T-helper 22 cell (primary cell): ENCODE data around the gene TMEM167B.
"Not testable (repeated sequence)": the region's sequence is repeated elsewhere in the genome, so short reads cannot be mapped to it uniquely, and the experiment has no call there.

Source experiments
- DNase-seq: peaks from one replicate; pipeline ENCODE4 v3.0.0-alpha.2; 2020; ENCODE audit warnings: low read depth

The TMEM167B gene

DNA sequence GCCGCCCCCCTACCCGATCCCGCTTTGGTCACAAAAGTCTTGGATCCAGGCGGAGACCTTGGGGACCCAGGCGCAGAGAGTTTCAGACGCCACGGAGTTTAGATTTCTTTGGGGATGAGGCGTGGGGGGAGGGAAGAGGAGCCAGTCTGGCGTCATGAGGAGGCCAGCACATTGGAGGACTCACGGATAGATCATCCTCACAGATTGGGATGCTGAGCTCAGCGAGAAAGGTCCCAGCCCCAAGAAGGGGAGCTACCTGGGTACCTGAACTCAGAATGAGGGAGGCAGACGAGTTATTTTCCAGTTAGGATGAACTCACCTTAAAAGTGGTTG lies 23.7 kb downstream of the TMEM167B start:
- no peak for DNase-seq

DNA sequence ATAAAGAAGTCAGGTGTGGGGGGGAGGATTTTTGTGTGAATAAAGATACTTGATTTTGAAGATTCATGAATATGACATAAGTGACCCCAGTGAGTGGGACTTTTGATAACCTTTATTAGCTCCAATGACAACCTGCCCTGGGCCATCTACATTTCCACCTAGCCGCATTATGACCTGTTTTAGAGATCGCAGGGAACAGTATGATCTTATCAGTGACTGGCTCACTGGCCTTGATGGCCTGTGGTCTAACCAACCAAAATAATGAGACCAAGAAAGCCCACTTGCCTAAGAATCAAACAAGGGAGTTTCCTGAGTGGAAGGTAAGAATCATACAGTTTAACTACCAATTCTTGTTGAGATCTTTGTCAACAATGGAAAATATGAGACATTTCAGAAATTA lies 25.1 kb downstream of the TMEM167B start:
- DNase-seq = no peak

DNA sequence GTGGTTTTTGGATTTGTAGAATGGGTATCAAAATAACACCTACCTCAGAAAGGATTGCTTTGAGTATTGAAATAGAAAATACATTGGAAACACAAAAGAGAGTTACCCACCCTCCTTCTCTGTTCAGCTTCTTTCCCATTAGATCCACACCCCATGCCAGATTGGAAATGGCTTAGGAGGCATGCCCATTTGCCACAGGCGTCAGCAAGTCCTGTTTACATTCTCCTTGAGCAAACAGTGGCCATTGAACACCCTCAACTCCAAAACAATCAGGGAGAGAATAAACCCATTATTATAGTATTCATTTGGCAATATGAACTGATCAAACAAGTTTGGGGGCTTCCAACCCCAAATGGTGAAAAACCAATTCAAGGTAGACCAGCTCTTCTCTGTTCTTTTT lies 25.7 kb downstream of the TMEM167B start:
- DNase-seq = no peak

DNA sequence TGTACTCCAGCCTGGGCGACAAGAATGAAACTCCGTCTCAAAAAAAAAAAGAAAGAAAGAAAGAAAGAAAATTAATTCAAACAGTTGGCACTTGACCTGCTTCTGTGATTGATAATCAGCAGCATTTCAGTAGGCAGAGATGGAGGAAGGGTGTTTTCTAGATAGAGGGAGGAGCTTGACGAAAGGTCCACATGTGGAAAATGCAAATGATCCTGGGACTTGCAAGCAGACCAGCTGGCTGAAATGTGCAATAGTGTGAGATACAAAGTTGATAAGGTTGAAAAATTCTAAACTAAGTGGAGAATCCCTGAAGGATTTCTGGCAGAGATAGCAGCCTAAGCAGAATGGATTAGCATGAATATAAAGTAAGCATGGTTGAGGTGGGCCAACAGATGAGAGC lies 27.5 kb downstream of the TMEM167B start:
- no peak for DNase-seq

DNA sequence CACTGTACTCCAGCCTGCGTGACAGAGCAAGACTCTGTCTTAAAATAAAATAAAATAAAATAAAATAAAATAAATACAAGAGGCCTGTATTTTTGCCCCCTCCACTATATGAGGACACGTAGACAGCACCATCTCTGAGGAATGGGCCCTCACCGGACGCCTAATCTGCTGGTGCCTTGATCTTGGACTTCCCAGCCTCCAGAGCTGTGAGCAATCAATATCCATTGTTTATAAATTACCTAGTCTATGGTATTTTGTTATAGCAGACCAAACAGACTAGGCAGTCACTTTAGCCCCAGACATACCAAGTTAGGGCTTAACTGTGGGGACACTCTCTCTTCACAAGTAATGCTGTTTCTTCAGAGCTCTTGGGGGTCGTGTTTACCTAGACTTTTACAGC lies 29.8 kb downstream of the TMEM167B start:
- no peak for DNase-seq

DNA sequence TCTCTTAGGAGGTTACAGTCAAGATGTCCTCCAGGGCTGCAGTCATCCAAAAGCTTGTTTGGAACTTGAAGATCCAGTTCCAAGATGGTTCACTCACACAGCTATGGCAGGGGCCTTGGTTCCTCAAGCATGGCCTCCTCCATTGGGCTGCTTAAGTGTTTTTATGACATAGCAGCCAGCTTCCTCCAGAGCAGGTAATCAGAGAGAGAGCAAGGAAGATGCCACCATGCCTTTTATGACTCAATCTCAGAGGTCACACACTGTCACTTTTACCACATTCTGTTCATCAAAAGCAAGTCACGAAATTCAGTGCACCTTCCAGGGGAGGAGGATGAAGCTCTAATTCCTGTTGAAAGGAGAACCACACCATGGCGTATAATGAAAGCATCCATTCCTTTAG lies 40.5 kb downstream of the TMEM167B start:
- no peak for DNase-seq

DNA sequence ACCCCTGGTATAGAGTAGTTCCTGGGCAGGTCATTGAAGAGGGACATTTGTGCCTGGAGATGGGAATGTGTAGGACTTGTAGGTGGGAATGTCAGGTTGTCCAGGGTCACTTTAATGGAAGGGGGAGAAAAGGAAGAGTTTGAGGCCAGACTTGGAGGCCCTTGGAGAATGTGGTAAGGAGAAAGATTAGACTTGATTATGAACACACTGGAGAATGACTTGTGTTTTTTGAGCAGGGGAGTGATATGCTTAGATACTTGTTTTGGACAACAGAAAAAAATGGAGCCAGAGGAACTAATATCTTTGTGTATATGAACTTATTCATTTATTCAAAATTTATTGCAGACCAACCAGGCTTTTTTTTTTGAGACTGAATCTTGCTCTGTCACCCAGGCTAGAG lies 41.2 kb downstream of the TMEM167B start:
- no peak for DNase-seq

DNA sequence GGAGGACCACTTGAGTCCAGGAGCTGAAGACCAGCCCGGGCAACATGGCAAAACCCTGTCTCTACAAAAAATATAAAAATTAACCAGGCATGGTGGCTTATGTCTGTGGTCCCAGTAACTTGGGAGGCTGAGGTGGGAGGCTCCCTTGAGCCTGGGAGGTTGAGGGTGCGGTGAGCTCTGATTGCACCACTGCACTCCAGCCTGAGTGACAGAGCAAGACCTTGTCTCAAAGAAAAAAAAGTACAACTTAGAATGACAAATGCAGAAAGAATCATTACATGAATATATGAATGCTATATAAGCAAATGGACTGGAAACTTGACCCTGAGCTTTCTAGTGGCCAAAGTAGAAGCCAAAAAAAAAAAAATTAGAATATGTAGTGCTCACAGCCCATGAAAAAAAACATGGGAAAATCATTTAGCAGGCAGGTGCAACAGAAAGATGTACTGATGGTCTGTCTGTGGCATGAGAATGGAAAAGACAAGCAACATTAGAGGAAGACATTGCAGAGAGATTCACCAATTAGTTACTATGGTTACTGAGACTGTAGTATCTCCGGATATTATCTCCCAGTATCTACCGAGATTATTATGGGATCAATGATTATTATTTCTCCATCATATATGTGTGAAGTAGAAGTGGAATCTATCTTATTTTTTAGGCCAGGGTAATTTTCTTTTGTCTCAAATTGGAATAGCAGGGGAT lies 42.6 kb downstream of the TMEM167B start:
- no peak for DNase-seq

DNA sequence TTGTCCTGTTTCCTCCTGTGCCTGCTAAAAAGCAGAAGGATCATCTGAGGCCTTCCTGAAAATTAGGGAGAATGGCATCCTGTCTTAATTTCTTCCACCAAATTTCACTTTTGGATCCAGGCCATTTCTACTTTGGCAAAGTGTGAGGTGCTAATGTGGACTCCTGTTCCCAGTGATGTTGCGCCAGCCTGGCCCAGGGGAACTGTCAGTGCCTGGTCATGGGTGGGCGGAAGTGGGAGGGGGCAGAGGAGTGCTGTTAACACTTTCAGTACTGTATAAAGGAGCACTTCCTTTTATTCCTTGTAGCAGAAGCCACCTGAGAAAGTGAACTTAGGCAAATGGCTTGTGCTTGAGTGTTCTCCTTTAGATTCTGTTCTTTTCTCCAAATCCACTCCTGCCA lies 43.3 kb downstream of the TMEM167B start:
- DNase-seq = no peak

DNA sequence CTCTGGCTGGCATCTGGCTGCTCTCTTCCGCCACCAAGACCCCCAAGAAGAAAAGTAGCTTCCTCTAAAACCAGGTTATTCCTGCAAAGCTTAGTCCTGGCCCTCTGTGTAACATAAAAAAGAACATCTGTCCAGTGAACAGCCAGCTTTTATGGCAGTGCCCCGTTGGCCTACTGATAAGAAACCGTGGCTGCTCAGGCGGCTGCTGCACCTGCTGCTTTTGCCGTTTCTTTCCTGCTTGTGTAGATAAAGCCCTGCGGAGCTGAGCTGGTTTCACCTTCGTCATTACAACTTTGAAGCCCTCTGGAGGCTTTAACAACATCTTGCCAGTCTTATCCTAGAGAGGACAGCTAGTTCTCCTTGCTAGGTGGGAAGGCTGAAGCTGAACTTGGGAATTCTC lies 43.9 kb downstream of the TMEM167B start:
- no peak for DNase-seq

DNA sequence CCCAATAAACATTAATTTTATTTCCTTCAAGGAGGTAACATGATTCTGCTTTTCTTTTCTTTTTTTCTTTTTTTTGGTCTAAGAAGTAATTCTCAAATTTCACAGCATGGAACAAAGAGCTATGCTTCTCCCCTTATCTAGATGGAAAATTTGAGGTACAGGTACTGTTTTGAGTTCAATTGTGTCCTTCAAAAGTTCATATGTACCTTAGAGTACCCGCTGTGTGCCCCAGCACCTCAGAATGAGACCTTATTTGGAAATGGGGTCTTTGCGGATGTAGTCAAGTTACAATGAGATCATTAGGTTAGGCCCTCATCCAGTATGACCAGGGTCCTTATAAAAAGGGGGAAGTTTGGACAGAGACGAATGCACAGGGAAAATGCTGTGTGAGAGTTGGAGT lies 45.4 kb downstream of the TMEM167B start:
- no peak for DNase-seq

DNA sequence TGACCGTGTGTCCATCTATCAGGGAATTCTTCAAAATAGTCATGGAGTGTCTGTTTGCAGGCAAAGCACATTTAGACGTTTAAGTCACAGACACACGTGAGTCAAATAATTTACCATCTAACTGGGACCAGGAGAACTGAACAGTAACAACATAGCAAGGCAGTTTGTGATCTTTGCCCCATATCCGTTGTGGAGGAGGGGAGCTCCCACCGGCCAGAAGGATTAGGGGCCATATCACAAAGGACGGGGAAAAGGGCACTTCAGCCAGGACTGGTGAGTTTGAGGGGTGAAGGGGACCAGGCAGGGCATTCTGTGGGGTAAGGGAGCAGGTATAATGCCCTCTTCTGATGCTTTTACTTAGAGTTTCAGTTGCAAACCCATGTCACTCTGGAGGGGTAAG lies 46.2 kb downstream of the TMEM167B start:
- no peak for DNase-seq

DNA sequence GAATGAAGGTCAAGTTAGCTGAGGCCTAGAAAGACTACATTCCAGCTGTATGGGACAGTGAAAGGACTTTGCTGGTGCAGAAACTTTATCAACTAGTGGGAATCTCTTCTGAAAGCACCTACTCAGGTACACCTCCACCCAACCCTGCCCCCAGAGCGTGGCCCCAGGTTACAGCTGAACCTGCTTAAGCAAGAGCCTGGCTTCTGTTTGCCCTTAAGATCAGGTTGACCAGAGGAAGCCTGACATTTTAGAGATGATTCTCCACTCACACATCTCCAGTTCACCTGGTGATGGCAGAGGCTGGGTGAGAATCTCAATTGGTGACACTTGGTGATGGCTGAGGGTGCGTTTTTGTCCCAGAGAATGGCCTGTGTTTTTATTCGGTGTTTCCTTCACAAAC lies 47.4 kb downstream of the TMEM167B start:
- DNase-seq = no peak

DNA sequence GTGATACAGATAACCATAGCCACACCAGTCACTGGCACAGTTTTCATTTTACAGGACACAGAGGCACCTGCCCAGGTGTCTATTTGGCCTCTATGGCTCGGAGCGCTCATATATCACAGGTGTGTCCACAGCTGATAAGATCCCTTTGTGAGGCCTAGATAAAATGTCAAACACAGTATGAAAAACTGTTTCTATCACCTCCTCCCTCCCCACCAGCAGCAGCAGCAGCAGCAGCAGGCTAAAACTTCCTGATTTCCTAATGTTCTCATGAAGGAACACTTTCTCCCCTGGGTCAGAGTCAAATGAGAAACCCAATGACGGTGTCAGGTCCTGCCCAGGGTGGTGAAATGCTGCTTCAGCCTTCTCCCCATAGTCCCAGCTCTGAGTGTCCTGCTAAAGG lies 47.8 kb downstream of the TMEM167B start:
- no peak for DNase-seq

DNA sequence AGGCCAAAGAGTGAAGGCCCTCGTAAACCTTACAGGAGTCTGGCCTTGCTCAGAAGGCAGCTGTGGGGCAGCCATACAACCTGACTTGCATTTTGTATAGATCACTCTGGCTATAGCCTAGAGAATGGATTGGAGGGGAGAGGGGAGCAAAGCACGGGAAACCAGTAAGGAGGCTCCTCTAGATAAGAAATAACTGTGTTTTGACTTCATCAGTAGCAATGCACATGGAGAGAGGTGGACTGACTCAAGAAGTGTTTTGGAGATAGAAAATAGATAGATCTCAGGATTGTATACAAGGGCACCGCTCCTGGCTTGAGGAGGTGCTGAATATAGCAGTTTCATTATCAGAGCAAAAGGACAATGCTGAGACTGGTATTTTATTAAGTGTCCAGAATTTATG lies 49.8 kb downstream of the TMEM167B start:
- DNase-seq = no peak

DNA sequence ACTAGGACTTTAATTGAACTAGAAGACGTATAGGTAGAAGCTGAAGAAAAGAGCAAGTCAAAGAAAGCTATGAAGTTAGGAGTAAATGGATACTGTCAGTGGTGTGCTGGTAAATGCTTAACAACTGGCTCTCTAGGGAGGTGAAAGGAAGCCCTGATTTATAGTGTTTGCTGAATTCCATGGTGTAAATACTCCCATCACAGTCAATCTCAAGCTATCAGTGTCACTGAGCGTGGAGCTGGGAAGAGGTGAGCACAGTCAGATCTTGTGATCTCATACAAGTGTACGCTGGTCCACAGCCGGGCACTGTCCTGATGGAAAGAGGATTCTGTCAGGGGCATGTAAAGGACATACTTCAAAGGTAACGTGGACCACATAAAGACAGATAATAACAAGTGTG lies 51.7 kb downstream of the TMEM167B start:
- no peak for DNase-seq

DNA sequence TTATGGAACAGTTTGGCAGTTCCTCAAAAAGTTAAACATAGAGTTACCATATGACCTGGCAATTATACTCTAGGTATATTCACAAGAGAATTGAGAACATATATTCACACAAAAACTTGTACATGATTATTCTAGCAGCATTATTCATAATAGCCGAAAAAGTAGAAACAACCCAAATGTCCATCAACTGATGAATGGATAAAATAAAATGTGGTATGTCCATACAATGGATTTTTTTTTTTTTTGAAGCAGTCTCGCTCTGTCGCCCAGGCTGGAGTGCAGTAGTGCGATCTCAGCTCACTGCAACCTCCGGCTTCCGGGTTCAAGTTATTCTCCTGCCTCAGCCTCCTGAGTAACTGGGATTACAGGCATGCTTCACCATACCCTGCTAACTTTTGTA lies 52.2 kb downstream of the TMEM167B start:
- DNase-seq = not testable (repeated sequence)
